ENCODE results near the gene LRCH1. TPM values are rescaled to one million over a fixed set of nuclear protein-coding genes. Genes with fewer than 3 reads are reported as not detected.

The LRCH1 gene
- total and polyA plus RNA-seq, 2 of the 4 experiments (the other 2 are of a cell fraction): 7.0 to 8.8 TPM

DNA sequence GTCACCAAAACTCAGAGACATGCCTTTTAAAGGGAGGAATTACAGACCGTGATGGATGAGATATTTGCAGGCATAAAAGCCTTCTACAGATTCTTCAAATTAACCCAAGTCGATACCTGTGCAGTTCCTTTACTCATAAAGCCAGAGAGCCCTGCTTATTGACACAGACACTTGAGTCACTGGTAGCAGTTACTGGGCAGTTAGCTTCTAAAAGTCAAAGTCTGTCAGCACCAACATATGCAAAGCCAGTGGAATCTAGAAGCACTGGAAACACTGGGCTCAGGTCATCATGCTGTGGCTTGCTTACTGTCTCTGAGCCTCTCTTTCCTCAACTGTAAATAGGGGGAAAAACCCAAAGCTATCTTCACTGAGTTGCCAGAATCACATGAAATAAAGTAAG, 25.7 kb upstream of the LRCH1 start:
- no peak overlapping the region for H3K14ac ChIP-seq (replicated peaks; ENCODE audit: low read depth, low read length)
- no peak overlapping the region for H3K4ac ChIP-seq (ENCODE audit: low read depth, low read length)
- H3K18ac ChIP-seq (ENCODE audit: low read depth, low read length): no peak overlapping the region
- CTCF ChIA-PET: interaction anchor here (0.6 kb wide), 1 partner anchor 1908 kb away, joined by 3 read pairs; no protein-coding TSS in a partner anchor
- H3K23ac ChIP-seq (ENCODE audit: low read depth, low read length): no peak overlapping the region
- intact Hi-C loops (cut with micrococcal nuclease): no loop called here
- H2BK5ac ChIP-seq (ENCODE audit: low read depth, low read length, poor library complexity, severe bottlenecking): no peak overlapping the region
- no peaks in the 10 kb centered on the region for H4K20me1 ChIP-seq (ENCODE audit: insufficient read depth, low read length)
- TF ChIP-seq RAD21 (IDR thresholded peaks at IDR 0.05; ENCODE audit: low read length): no peak
- no peak for TF ChIP-seq CHD1 (IDR thresholded peaks at IDR 0.05; ENCODE audit: low read depth, low read length)
- TF ChIP-seq, protein P1, sequence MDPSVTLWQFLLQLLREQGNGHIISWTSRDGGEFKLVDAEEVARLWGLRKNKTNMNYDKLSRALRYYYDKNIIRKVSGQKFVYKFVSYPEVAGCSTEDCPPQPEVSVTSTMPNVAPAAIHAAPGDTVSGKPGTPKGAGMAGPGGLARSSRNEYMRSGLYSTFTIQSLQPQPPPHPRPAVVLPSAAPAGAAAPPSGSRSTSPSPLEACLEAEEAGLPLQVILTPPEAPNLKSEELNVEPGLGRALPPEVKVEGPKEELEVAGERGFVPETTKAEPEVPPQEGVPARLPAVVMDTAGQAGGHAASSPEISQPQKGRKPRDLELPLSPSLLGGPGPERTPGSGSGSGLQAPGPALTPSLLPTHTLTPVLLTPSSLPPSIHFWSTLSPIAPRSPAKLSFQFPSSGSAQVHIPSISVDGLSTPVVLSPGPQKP (IDR thresholded peaks at IDR 0.05; ENCODE audit: borderline replicate concordance, low read depth, low read length): no peak
- no peak for TF ChIP-seq MAZ (IDR thresholded peaks at IDR 0.05; ENCODE audit: borderline replicate concordance, low read depth, low read length)
- no peak for TF ChIP-seq BHLHE40 (IDR thresholded peaks at IDR 0.05; ENCODE audit: low read depth, low read length)
- no peak for TF ChIP-seq CEBPB (IDR thresholded peaks at IDR 0.05; ENCODE audit: low read depth, low read length)
- no peak for TF ChIP-seq RFX5 (IDR thresholded peaks at IDR 0.05; ENCODE audit: low read depth, low read length)
- no peak overlapping the region for H2BK120ac ChIP-seq (ENCODE audit: low read depth, low read length)
- in situ Hi-C loops (cut with MboI; ENCODE audit: low sequenced_read_pairs): no loop called here
- H4K5ac ChIP-seq (ENCODE audit: low read depth, low read length): no peak overlapping the region
- ATAC-seq (ENCODE audit: low read depth) (no peak), DNase-seq (no peak)
- H3K9me1 ChIP-seq (ENCODE audit: insufficient read depth, low read length): 0 out of 2 replicates have a peak, but pooled peaks cover 2% of the 10 kb centered on the region
- H3K27me3 ChIP-seq (ENCODE audit: control insufficient read depth, insufficient read depth, low read length): peaks cover 28% of the 10 kb centered on the region
- WGBS, 2 experiments (ENCODE audit: extremely low coverage in 2 of 2, insufficient read length in 1 of 2): no CpG with 5 or more reads among the region's 2 CpGs
- H2BK20ac ChIP-seq (ENCODE audit: low read depth, low read length): no peak overlapping the region
- H3K27ac ChIP-seq (ENCODE audit: insufficient read depth, low read length): no peak overlapping the region
- no peak overlapping the region for H3K4me2 ChIP-seq (ENCODE audit: low read depth, low read length)
- no peak overlapping the region for H2AK5ac ChIP-seq (ENCODE audit: low read depth, low read length)
- H3K4me3 ChIP-seq (ENCODE audit: insufficient read depth, low read depth, low read length): no peak overlapping the region
- no peaks in the 10 kb centered on the region for H3K4me1 ChIP-seq (ENCODE audit: control insufficient read depth, insufficient read depth, low read length)
- no peak overlapping the region for H2AFZ ChIP-seq (replicated peaks; ENCODE audit: low read length, poor library complexity)
- no peak overlapping the region for H3K56ac ChIP-seq (ENCODE audit: extremely low read depth, insufficient read depth, low read length)
- dilution Hi-C loops (cut with HindIII; ENCODE audit: low sequenced_read_pairs, unreplicated experiment): no loop called here
- H3K9ac ChIP-seq (ENCODE audit: low read depth, low read length): no peak overlapping the region
- no TSS peak for BruUV-seq (replicated peaks)
- H3K36me3 ChIP-seq (ENCODE audit: control insufficient read depth, insufficient read depth, low read length): no peaks in the 10 kb centered on the region
- H4K8ac ChIP-seq (ENCODE audit: low read depth in 2 of 2, low read length in 2 of 2): no peak overlapping the region
- H3K79me1 ChIP-seq (ENCODE audit: low read depth in 1 of 2, low read length in 2 of 2): no peaks in the 10 kb centered on the region
- no peaks in the 10 kb centered on the region for H3K9me3 ChIP-seq (ENCODE audit: control insufficient read depth, insufficient read depth, low read length)
- H2AK9ac ChIP-seq (replicated peaks; ENCODE audit: low read depth, low read length, poor library complexity): no peak overlapping the region
- H4K91ac ChIP-seq (ENCODE audit: insufficient read depth, low read depth, low read length): no peak overlapping the region
- no peak overlapping the region for H2BK15ac ChIP-seq (ENCODE audit: low read depth, low read length)
- POLR2A ChIA-PET (ENCODE audit: unreplicated experiment): no interaction called here
